Stimulated activated naive CD8-positive, alpha-beta T cell treated with anti-CD3 and anti-CD28 coated beads, Interleukin-15, Interleukin-2, amounts not matched to agents 100 U/mL and 50 U/mL, for 24 hours (primary cell): Measurements from ENCODE around the gene ANO7.

Source experiments
- ATAC-seq: fragments of 150-1000 bp; cut with Tn5 transposase; one replicate; pipeline ENCODE4 v1.10.0; 2021
- DNase-seq: peaks from one replicate; pipeline ENCODE4 v3.0.0; 2021

ANO7 gene

DNA sequence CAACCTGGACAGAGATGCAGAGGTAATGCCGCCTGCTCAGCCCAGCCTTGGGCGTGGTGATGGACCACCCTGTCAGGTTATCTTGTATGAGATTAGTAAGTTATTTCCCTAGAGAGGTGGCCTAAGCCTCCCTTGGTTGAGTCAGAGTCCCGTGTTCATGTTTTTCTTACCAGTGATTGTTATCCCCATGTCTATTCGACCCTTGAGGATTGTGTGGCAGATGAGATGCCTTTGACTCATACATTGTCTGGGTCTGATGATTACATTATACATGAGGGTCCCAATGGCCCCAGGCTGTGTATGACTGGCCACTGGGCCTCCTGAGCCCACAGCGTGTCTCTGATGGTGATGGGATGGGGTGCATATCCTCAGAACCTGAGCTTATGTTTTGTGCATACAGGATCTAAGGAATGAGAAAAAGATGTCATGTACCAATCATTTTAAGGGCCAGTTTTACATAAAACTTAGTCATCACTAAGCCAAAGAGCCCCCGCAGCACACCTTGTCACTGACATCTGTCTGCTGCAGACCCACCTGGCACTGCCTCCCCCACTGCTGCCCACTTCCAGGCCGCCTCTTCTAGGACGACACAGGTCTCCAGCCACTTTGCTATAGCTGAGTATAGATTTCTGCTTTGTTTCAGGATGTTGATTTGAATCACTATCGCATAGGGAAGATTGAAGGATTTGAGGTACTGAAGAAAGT, 30.5 kb upstream of the ANO7 start:
- no peak for DNase-seq
- ATAC-seq = no peak

DNA sequence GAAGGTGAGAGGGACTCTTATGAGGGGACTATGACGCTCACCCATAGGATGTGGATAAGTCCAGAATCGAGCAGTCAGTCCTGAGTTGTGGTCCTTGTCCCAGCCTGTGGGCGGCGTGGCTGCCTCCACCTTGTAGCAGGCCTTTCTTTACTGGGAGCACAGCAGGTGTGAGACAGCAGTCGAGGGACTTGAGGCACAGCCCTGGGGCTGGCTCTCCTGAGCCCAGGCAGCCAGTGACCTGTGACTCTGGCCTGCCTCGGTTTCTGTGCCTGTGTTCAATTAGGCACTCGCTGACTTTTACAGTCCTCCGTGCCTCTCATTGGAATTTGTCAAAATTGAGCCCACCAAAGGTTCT, 30.0 kb upstream of the ANO7 start:
- no peak for DNase-seq
- no peak for ATAC-seq

DNA sequence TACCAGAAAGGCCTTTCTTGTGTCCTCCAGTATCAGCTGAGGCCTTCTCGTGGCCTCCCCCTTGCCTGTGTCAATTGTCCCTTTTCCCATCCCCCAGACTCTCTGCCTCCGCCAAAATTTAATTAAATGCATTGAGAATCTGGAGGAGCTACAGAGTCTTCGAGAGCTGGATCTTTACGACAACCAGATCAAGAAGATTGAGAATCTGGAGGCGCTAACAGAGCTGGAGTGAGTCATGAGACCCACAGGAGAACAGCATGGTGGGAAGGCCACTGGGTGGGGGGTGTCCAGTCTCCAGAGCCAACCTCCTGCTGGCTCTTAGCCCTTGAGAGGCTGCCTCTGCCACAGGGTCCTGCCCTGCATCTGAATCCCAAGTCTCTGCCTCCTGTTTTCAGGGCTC, 29.4 kb upstream of the ANO7 start:
- DNase-seq (no peak), ATAC-seq (no peak)

DNA sequence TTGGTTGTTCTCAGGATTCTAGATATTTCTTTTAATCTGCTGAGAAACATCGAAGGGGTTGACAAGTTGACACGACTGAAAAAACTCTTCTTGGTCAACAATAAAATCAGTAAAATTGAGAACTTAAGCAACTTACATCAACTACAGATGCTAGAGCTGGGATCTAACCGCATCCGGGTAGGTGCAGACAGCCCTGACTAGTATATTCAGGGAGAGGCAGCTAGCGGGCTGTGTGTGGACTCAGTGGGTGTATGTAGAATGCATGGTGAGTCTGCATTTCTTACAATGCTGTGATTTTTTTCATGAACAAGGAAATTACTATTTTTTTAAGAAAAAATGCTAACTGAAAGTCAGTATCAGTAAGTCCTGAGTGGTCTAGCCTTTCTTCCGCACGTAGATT, 28.2 kb upstream of the ANO7 start:
- DNase-seq = no peak
- ATAC-seq = no peak

DNA sequence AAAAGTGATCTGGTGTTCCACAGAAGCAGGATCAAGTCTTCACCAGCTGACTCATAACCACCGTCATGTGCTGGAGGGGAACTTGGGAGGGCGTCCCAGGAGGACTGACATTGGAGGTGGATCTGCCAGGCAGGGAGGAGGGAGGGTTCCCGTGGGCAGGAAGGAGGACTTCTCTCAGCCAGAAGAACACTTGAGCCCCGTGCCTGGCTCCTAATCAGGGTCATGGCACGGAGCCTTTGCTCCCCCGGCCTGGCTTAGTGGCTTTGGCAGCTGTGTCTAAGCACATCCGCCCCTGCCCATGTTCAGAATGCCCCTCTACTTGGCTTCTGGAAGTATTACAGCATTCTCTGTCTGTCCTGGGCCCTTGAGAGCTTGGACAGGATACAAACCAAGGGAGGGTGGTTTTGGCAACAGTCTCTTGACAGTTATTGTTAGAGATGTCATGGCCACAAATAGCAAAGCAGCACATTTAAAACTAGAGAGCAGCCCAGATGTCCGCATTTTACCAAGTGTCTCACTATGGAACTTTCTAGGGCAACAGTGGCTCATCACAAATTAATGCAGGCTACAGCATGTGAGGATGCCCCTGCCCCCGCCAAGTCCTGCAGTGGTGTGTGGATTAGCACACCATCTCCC, 26.7 kb upstream of the ANO7 start:
- ATAC-seq (no peak), DNase-seq (no peak)

DNA sequence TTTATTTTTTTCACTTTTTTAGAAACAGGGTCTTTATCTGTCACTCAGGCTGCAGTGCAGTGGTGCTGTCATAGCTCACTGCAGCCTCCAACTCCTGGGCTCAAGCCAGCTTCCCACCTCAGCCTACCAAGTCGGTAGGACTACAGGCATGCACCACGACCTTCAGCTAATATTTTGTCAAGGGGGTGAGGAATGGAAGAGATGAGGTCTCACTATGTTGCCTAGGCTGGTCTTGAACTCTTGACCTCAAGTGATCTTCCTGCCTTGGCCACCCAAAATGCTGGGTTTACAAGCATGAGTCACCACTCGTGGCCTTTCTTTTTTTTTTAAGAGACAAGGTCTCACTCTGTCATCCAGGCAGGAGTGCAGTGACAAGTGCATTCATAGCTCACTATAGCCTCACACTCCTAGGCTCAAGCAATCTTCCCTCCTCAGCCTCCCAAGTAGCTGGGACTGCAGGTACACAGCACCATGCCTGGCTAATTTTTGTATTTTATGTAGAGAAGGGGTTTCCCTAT, 24.8 kb upstream of the ANO7 start:
- ATAC-seq (peak; percentile 44), DNase-seq (no peak)

DNA sequence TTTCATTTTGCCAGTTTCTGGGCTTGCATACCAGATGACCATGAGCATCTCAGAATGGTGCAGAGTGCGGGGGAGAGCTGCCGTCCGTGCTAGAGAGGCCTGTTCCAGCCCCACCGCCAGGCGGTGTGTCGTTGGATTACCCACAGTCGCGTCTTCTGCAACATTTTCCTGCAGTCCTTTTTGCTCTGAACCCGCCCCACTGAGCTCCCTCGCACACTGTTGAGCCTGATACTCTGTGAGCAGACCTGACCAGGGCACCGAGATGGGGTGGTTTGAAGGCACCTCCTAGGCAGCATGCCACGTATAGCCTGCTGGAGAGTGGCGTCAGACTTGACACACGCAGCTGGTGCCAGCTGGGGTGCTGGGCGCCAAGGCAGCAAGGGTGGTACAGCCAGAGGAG, 20.1 kb upstream of the ANO7 start:
- no peak for DNase-seq
- no peak for ATAC-seq

DNA sequence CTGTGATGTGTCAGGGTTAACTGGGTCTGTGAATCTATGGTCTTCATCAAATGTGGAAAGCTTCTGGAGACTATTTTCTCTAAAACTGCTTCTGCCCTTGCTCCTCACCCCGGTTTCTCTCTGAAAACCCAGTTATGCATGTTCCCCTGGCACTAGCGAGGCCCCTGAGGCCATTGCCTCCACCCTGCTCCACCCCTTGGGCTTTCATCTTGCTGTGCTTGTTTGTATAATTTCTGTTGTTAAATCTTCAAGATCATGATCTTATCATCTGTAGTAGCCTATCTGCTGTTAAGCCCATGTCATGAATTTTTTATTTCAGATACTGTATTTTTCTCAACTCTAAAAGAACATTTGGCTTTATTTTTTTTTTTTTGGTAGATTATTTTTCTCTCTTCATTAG, 14.9 kb upstream of the ANO7 start:
- DNase-seq (no peak), ATAC-seq (no peak)

DNA sequence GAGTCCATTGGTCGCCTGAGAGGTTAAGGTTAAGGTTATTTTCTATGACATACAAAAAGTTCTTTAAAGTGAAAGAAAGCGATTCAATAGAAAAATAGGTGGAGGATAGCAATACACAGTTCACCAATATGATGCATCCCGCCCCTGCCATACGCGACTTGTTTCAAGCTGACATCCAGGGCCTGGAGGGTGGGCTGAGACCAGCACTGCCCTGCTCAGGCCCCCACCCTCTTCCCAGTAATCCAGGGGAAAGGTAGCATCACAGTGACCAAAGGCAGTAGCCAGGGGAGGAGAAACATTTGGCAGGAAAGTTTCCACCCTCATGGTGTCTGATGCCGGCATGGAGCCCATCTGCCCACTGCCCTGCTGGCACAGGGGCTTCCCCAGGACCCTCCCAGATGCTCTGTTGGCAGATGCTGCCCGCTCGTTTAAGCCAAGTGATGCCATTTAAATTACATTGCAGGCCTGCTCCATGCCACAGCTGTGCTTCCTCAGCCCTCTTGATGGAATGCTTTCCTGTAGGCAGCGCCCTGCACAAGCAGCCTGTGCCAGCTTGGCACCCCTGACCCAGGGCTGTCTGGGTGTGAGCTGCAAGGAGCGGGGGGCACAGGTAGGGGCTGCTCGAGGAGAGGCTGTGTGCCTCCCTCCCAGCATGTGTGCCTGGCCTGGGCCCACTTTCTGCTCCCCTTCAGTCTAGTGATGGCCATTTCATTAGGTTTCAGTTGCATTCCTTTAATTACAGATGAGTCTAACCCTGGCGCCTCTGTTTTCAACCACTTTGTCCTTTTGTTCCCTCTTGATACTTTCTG, 10.7 kb upstream of the ANO7 start:
- no peak for ATAC-seq

DNA sequence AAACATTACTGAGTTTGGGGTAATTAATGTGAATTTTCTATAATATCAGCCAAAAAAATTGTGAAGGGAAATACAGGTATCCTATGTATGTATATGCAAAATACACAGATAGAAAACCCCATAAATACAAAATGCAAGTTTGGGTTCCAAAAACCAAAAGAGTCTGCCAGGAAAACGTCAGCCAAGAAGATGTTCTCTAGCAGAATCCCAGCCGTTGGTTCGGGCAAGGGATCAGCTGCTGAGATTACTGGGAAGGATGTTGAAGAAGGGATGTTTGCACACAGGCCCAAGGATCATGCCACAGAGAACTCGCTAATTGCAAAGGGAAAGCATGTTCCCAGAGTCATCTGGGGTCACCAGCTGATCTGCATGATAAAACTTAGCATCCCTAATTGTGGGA, 9.5 kb upstream of the ANO7 start:
- DNase-seq = no peak
- ATAC-seq = no peak

More for the DNA sequence above, 10.7 kb upstream of the ANO7 start:
- DNase-seq = no peak

DNA sequence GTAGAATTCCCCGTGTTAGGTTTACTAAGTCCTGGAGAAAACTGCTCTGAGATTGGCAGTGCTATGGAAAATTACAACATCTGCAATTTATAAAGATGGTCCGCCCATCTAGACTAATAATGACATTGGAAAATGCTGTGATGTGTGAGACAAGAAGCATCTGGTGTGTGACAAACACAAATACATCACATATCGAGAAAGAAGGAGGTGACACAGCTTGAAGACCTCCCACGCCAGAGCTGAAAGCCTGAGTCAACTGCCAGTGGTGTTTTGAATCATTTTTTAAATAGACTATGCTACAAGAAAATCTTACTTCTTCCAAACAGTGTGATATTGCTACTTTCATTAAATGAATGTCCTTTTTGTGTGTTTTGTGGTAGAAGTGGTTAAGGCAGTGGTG, 8.6 kb upstream of the ANO7 start:
- ATAC-seq (peak; percentile 28), DNase-seq (no peak)

DNA sequence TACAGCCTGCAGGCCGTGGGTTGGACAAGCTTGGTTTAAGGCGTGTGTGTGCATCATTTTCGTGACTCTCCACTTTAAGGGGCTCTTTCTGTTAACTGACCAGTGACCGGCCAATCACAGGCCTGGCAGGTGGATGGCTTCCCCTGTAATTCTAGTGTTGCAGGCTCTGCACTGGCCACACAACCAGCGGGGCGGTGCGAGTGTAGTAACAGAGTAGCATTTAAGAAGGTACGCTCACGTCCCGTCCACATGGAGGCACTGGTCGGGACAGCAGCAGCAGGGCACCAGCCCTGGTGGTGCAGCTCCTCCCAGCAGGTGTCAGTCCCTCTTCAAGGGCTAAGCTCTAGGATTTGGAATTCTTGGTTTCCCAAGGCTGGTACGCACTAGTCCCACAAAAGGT, 8.0 kb upstream of the ANO7 start:
- no peak for DNase-seq
- ATAC-seq = no peak

DNA sequence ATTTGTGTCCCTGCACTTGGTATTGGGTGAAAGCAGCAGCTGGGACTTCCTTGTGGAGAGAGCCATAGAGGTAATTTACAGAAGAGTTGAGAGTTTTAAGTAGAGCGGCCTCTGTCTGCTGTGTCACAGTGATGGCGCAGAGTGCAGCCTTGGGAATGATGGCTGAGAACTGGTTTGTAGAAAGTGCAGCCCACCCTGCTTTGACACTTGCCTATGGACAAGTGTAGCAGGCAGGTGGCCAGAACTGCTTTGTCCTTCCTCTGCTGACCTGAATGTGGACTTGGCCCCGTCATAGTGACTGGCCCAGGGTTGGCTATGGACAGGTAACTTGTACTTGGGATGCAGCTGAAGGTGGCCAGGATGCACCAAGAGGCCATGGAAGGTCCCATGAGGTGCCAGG, 6.4 kb upstream of the ANO7 start:
- ATAC-seq = no peak
- no peak for DNase-seq

DNA sequence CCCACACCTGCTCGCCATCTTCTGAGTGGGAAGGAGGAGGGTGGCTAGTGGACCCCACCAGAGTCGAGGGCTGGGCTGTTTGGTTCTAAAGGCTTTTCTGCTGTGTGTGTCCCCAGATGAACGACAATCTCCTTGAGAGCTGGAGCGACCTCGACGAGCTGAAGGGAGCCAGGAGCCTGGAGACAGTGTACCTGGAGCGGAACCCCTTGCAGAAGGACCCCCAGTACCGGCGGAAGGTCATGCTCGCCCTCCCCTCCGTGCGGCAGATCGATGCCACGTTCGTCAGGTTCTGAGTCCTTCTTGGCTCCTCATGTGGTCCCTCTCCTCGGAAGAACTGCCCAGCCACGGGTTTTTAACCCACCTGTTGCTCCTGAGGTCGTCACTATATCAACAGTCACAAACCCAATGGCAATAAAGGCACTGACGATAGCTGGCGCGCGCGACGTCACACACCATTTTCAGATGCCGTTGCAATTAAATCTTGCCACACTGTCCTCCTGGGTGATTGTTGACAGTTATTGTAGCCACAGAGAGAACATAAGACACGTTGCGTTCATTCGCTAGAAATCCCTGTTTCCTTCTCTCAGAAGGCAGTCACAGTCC, 5.8 kb upstream of the ANO7 start:
- no peak for DNase-seq

DNA sequence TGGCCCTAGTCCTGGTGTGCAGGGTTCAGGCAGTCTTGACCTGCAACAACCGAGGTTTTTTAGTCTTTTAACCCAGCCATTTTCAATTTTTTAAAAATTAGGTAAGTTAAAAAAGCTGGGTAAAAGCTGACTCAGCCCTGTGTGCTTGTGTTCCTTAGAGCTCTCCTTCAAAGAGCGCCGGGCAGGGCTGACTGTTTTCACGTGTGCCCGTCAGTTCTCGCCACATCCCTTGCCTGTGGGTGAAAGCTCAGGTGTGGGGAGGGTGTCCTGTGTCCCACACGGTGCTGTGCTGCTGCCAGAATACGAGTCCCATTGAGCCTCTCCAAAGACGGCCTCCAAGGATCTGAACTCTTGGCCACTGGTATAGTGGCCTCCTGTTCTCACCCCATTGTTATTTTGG, 5.3 kb upstream of the ANO7 start:
- ATAC-seq (no peak), DNase-seq (no peak)

More for the DNA sequence above, 5.8 kb upstream of the ANO7 start:
- no peak for ATAC-seq

DNA sequence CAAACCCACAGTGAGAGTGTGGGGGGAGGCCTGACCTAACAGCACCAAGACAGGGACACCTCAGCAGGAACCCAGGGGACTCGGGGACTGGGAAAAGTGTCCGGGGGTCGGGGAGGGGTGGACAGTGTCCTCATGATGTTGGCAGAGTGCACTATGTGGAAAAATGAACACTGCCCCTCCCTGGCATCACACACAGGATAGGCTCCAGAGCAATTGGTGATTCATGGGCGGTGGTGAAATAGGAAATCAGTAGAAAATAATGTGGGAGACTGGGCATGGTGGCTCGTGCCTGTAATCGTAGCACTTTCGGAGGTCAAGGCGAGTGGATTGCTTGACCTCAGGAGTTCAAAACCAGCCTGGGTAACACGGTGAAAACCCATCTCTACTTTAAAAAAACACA, 3.6 kb upstream of the ANO7 start:
- DNase-seq = no peak
- no peak for ATAC-seq

DNA sequence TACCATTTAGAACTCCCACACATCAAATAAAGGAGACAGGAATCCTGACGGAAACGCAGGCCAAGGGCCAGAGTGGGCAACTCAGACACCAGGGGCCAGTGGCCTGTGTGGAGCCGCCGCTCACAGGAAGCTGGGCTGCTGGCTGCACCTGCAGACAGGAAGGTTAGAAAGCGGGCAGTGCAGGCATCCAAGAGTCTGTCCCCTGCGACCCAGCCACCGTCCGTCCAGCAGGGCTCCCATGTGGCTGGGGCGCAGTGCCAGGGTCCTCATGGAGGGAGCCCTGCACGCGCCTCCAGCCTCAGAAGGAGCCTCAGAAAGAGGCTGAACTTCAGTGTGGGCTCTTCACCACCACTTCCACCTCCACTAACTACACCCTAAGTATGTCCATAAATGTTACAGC, 2.5 kb upstream of the ANO7 start:
- DNase-seq (no peak), ATAC-seq (no peak)

DNA sequence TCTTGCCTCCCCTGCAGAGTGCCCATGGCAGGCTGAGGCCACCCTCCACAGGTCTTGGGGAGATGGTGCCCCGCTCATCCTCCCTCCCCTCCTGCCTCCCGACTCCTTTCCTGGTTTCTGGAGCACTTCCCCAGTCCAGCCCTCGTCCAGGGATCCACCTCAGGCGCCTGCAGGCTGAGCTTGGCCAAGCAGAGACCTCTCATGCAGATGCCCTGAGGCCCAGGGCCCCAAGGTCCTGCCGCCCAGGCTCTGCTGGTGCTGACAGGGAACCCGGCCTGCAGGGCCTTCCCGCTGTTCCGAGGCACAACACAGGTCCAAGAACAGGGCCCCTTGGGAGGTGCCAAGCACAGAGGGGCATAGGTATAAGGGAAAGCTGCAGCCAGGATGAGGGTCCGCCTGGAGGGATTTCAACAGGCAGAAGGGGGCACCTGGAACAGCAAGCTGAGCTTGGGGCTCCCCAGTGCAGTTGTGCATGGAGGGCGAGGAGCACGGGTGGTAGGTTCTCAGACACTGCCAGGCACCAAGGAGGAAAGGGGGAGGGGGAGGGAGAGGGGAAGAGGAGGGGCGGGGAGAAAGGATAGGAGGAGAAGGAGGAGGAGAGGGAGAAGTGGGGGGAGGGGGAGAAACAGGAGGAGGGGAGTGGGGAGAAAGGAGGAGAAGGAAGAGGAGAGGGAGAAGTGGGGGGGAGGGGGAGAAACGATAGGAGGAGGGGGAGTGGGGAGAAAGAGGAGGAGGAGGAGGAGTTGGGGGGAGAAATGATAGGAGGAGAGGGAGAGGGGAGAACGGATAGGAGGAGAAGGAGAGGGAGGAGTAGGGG, 1.2 kb upstream of the ANO7 start:
- ATAC-seq (no peak), DNase-seq (no peak)

DNA sequence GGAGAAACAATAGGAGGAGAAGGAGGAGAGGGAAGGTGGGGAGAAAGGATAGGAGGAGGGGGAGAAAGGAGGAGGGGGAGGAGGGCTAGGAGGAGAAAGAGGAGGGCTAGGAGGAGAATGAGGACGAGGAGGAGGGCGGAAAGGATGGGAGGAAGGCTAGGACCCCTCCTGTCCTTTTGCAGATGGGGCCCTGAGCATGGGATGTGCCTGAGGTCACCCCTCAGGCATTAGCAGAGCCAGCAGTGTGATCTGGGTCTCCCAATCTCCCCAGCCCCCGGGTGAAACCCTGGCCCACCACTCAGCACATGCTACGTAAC, 601 bp upstream of the ANO7 start:
- ATAC-seq = no peak
- no peak for DNase-seq

DNA sequence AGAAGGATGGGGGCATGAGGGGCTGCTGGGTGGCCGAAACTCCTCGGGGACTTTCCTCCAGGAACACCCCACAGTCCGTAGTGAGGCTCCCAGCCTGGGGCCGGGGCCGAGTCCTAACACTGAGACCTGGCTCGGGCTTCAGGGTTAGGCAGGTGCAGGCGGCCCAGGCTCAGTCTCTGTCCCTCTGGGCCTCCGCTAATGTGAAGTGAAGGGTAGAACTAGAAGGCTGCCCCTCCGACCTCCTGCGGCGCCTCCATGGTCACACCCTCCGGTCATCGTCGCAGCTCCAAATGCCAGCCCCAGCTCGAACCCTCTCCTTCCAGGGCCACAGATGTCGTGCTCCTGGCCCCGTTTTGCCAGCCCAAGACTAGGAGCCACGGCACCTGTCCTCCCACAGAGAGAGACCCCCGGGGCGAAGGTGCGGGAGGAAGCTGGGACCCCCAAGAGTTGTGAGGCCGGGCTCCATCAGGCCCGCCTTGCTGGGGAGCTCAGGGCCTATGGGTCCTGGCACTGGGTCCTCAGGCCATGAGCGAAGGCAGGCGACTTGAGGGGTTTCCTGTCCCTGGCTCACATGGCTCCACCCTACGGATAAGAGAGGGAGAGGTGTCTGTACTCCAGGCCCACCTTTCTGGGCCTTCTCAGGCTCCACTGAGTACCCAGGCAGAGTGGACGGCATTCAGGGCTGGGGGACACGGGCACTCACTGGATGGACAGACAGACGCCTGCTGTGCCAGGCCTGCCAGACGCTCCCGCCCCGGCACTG, 797 bp downstream of the ANO7 start:
- DNase-seq (no peak), ATAC-seq (no peak)

DNA sequence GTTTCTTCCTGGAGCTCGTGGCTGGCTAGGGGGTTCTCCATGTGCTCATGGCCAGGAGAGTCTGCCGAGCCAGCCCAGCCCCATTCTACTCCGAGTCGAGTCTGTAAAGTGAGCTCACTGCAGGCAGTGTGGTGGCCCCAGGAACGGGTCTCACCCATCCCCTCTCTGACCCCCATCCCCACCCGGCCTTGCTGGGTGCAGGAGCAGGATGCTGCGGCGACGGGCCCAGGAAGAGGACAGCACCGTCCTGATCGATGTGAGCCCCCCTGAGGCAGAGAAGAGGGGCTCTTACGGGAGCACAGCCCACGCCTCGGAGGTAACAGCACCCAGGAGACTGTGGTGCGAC, 1.4 kb downstream of the ANO7 start:
- DNase-seq (no peak), ATAC-seq (no peak)
